CD4-positive, alpha-beta T cell treated with Interleukin-6 for 4 hours (primary cell): ENCODE results near the gene NEXN.
A peak's percentile ranks its signal among the peaks of the same experiment; 100 is the strongest.

ENCODE experiments used
- DNase-seq: peaks from one replicate; pipeline ENCODE4 v3.0.0-alpha.2; 2020; ENCODE audit warnings: mixed read lengths

The NEXN gene

GRCh38 chr1:77888081-77888780 lies at the start of gene NEXN:
NEXN (plus strand) TSS chr1:77888624; CDS start chr1:77916107, 27,483 bp downstream.
- DNase-seq, result no peak

- DNase-seq, result no peak
Observed at GRCh38 chr1:77841574-77841973, 46.9 kb upstream of the NEXN start.

- DNase-seq, result no peak
Observed at GRCh38 chr1:77845951-77846350, 42.5 kb upstream of the NEXN start.

GRCh38 chr1:77846966-77847365 lies 41.5 kb upstream of the NEXN start:
- DNase-seq, result no peak

- no peak for DNase-seq
Observed at GRCh38 chr1:77847621-77848080, 40.8 kb upstream of the NEXN start.

- DNase-seq, result no peak
Observed at GRCh38 chr1:77850082-77850481, 38.3 kb upstream of the NEXN start.

- no peak for DNase-seq
Observed at GRCh38 chr1:77857552-77857951, 30.9 kb upstream of the NEXN start.

- no peak for DNase-seq
Observed at GRCh38 chr1:77858725-77859124, 29.7 kb upstream of the NEXN start.

GRCh38 chr1:77859248-77859647 lies 29.2 kb upstream of the NEXN start:
- no peak for DNase-seq

GRCh38 chr1:77866296-77866695 lies 22.1 kb upstream of the NEXN start:
- DNase-seq, result no peak

GRCh38 chr1:77872645-77873044 lies 15.8 kb upstream of the NEXN start:
- no peak for DNase-seq

- DNase-seq, result no peak
Observed at GRCh38 chr1:77873461-77873860, 15.0 kb upstream of the NEXN start.

GRCh38 chr1:77874804-77875445 lies 13.5 kb upstream of the NEXN start:
- DNase-seq, result no peak

- no peak for DNase-seq
Observed at GRCh38 chr1:77876884-77877283, 11.5 kb upstream of the NEXN start.

- no peak for DNase-seq
Observed at GRCh38 chr1:77881061-77881460, 7.4 kb upstream of the NEXN start.

GRCh38 chr1:77882411-77882810 lies 6.0 kb upstream of the NEXN start:
- no peak for DNase-seq

GRCh38 chr1:77888781-77889642 lies 588 bp downstream of the NEXN start:
- peak; percentile 6 for DNase-seq

GRCh38 chr1:77889671-77890070 lies 1.2 kb downstream of the NEXN start:
- DNase-seq, result no peak

- no peak for DNase-seq
Observed at GRCh38 chr1:77891200-77891599, 2.8 kb downstream of the NEXN start.

GRCh38 chr1:77899647-77900320 lies 11.4 kb downstream of the NEXN start:
- no peak for DNase-seq

- DNase-seq, result no peak
Observed at GRCh38 chr1:77900687-77901293, 12.4 kb downstream of the NEXN start.

- DNase-seq, result no peak
Observed at GRCh38 chr1:77905603-77906002, 17.2 kb downstream of the NEXN start.
